Heart right ventricle (tissue), 16 donors: ENCODE results near the gene RGL1. TPM values are rescaled to one million over a fixed set of nuclear protein-coding genes. Genes with fewer than 3 reads are reported as not detected.
A peak's percentile ranks its signal among the peaks of the same experiment; 100 is the strongest.

Experiments
- ATAC-seq, 8 donors: fragments of 200-7000 bp; cut with Tn5 transposase; one replicate each; pipeline ENCODE4 v1.9.1; 2020; ENCODE audit warnings: mild to moderate bottlenecking in 8 of 8, moderate library complexity in 8 of 8, moderate number of reproducible peaks in 1 of 8
- DNase-seq, 2 donors: peaks; one replicate each; pipeline ENCODE4 v3.0.0-alpha.2; 2020
- H3K27ac ChIP-seq, 10 donors: fragments of 200-600 bp; sonication (generic) in 2 of 10; one replicate each; pipeline versions ENCODE4 v1.5.0 to v1.8.0; 2020 to 2022; ENCODE audit warnings: mild to moderate bottlenecking in 3 of 10
- H3K27me3 ChIP-seq, 7 donors: fragments of 200-600 bp; one replicate each; pipeline ENCODE4 v1.8.0; 2021 to 2022; ENCODE audit warnings: mild to moderate bottlenecking in 2 of 7
- H3K36me3 ChIP-seq, 9 donors: fragments of 200-600 bp; sonication (generic) in 1 of 9; one replicate each; pipeline versions ENCODE4 v1.5.0 to v1.8.0; 2020 to 2022; ENCODE audit warnings: mild to moderate bottlenecking in 2 of 9
- H3K4me1 ChIP-seq, 9 donors: fragments of 200-600 bp; sonication (generic) in 1 of 9; one replicate each; pipeline versions ENCODE4 v1.5.0 to v1.8.0; 2020 to 2022; ENCODE audit warnings: mild to moderate bottlenecking in 4 of 9
- H3K4me3 ChIP-seq, 10 donors: fragments of 200-600 bp; sonication (generic) in 2 of 10; one replicate each; pipeline versions ENCODE4 v1.5.0 to v1.8.0; 2020 to 2022; ENCODE audit warnings: mild to moderate bottlenecking in 7 of 10, moderate library complexity in 2 of 10
- H3K9me3 ChIP-seq, 11 donors: fragments of 200-600 bp in 10 of 11; sonication (generic) in 2 of 11; one replicate each; pipeline versions ENCODE4 v1.5.0 to v1.8.0; 2013 to 2022; ENCODE audit warnings: mild to moderate bottlenecking in 2 of 11, control low read depth in 1 of 11, moderate library complexity in 1 of 11
- WGBS, 2 donors: extraction: QIAGEN DNeasy Blood & Tissue Kit; methylation state at CpG; one replicate each; pipeline ENCODE4 v1.1.7; 2013; ENCODE audit warnings: inconsistent platforms in 1 of 2; 5-methylcytosine and 5-hydroxymethylcytosine counted together
- intact Hi-C, 10 donors: fragments of 100-400 bp; cut with DNase I; formaldehyde crosslinking; loops; one replicate each; pipeline versions ENCODE4 v1.11.1 to v1.14.2; 2022
- polyA plus RNA-seq, 2 donors: library from polyadenylated mRNA; stranded (reverse); fragments of 200-250 nt; gene quantifications; one replicate each; pipeline ENCODE4 v1.2.3, GENCODE V29; 2013
- total RNA-seq, 10 donors: library from RNA; stranded (reverse); fragmentation: NEBNext Ultra II Directional in 3 of 10; extraction: Animal tissue kit (Norgen Biotek cat#: 25700) in 3 of 10; gene quantifications; one replicate each; pipeline versions ENCODE4 v1.2.1 to v1.2.4, GENCODE V29; 2021 to 2023
- TF ChIP-seq, protein P1 (sequence below), 9 donors: fragments of 200-600 bp; sonication (generic) in 2 of 9; IDR thresholded peaks; one replicate each; pipeline versions ENCODE4 v1.5.0 to v1.8.0; 2021 to 2022; ENCODE audit warnings: antibody characterized with exemption in 9 of 9, mild to moderate bottlenecking in 5 of 9, moderate library complexity in 1 of 9
- donor health status: Arrhythmogenic right ventricular cardiomyopathy.
- donor health status: ischemic (EF 13 %, LVEDD 7.1; RV severe dilation, severe dysfunction).
- donor health status: healthy with polysubstance abuse.
- donor health status: DM: no; HTN: yes; CAD: no.
- donor health status: DM: no; HTN: no; CAD: no.
- donor health status: ischemic (EF 25% LVEDD 6.9; RV normal size, moderate dysfunction).
- donor health status: ischemic (EF 25% LVEDD 5.7; RV mildly dilated, moderate dysfunction).
- donor health status: healthy.
- donor health status: DM: yes; HTN: yes; CAD: no.
- donor health status: Ischemic cardiomyopathy.
- donor health status: ischemic (EF 35%, LVEDD 5.7; RV mildly dilated, moderate dysfunction).
- donor health status: nonischemic (EF 11% LVEDD 7.7; RV severe dilation, severe dysfunction).
- donor health status: DM: yes; HTN: yes; CAD: no.
- donor health status: PGD.
- donor health status: ischemic (EF 29% LVEDD 5.4; RV normal size, mild dysfunction).
- donor health status: nonischemic (EF 23%, LVEDD 6.1; RV moderate dilation, normal function).

Gene RGL1
- total and polyA plus RNA-seq, 12 donors, result 3.8 to 33.4 (median 18.4) TPM

- Histone ChIP-seq H3K9me3 (no peaks in the 10 kb centered on the region), H3K27me3 (no peaks in the 10 kb centered on the region), H3K27ac (no peak overlapping the region), H3K4me1 (peaks cover 0 to 62% (median 32%) of the 10 kb centered on the region in 9 donors), H3K36me3 (peaks cover 0 to 5% (median 0%) of the 10 kb centered on the region in 9 donors), H3K4me3 (no peak overlapping the region)
- WGBS, 2 donors, result 79 to 83% methylated on average over 1 of the region's 1 CpG
- DNase-seq (no peak), ATAC-seq (no peak)
- TF ChIP-seq, protein P1, sequence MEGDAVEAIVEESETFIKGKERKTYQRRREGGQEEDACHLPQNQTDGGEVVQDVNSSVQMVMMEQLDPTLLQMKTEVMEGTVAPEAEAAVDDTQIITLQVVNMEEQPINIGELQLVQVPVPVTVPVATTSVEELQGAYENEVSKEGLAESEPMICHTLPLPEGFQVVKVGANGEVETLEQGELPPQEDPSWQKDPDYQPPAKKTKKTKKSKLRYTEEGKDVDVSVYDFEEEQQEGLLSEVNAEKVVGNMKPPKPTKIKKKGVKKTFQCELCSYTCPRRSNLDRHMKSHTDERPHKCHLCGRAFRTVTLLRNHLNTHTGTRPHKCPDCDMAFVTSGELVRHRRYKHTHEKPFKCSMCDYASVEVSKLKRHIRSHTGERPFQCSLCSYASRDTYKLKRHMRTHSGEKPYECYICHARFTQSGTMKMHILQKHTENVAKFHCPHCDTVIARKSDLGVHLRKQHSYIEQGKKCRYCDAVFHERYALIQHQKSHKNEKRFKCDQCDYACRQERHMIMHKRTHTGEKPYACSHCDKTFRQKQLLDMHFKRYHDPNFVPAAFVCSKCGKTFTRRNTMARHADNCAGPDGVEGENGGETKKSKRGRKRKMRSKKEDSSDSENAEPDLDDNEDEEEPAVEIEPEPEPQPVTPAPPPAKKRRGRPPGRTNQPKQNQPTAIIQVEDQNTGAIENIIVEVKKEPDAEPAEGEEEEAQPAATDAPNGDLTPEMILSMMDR (IDR thresholded peaks at IDR 0.05), result no peak
- intact Hi-C loops, result no loop called here
These were observed 25.5 kb downstream of the RGL1 start for GRCh38 chr1:183830389-183830788.

DNA sequence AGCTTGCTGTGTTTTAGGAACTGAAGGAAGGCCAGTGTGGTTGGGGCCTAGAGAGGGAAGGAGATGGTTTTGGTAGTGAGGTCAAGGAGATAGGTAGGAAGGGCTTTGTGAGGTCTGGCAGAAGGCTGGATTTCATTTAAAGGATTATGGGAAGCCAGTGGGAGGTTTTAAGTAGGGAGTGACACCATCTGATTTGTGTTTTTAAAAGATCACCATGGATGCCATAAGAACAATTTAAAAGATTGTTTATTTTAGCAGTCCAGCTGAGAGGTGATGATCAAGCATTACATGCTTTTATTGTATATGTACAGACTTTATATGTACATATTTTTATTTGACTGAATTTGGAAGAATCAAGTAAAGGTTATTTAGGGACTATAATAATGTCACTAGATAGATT is 26.4 kb downstream of the RGL1 start:
- Histone ChIP-seq H3K4me3 (no peak overlapping the region), H3K27ac (no peak overlapping the region), H3K36me3 (peaks cover 0 to 5% (median 0%) of the 10 kb centered on the region in 9 donors), H3K27me3 (no peaks in the 10 kb centered on the region), H3K9me3 (no peaks in the 10 kb centered on the region), H3K4me1 (peaks cover 0 to 67% (median 29%) of the 10 kb centered on the region in 9 donors)
- ATAC-seq (no peak), DNase-seq (no peak)
- intact Hi-C loops, result no loop called here
- TF ChIP-seq, protein P1 (IDR thresholded peaks at IDR 0.05), result no peak

- Histone ChIP-seq H3K4me1 (peaks cover 0 to 66% (median 31%) of the 10 kb centered on the region in 9 donors), H3K9me3 (no peaks in the 10 kb centered on the region), H3K4me3 (no peak overlapping the region), H3K27me3 (no peaks in the 10 kb centered on the region), H3K27ac (no peak overlapping the region), H3K36me3 (no peaks in the 10 kb centered on the region)
- DNase-seq (no peak), ATAC-seq (no peak)
- TF ChIP-seq, protein P1 (IDR thresholded peaks at IDR 0.05), result no peak
- intact Hi-C loops, result no loop called here
These were observed 27.5 kb downstream of the RGL1 start for GRCh38 chr1:183832459-183832858.

DNA sequence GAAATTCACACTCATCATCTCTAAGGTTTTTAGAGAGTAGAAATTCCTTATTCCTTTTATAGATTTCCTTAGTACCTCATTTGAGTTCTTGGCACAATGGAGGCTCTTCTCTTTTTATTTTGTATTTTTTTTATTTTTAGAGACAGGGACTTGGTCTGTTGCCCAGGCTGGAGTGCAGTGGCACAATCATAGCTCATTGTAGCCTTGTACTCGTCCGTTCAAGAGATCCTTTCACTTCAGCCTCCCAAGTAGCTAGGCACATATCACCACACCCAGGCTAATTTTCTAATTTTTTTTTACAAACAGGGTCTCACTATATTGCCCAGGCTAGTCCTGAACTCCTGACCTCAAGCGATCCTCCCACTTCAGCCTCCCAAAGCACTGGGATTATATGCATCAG is 29.6 kb downstream of the RGL1 start:
- peaks cover 0 to 64% (median 27%) of the 10 kb centered on the region in 9 donors for H3K4me1 ChIP-seq
- H3K36me3 ChIP-seq, result peaks cover 0 to 10% (median 0%) of the 10 kb centered on the region in 9 donors
- no peak overlapping the region for H3K4me3 ChIP-seq
- no peak for DNase-seq
- ATAC-seq, result peak in 3 of 8 donors; percentile 36 to 72 (median 65)
- TF ChIP-seq, protein P1 (IDR thresholded peaks at IDR 0.05), result no peak
- no peaks in the 10 kb centered on the region for H3K27me3 ChIP-seq
- intact Hi-C loops, result no loop called here
- WGBS, 2 donors, result 43% methylated on average over 3 of the region's 3 CpGs
- no peaks in the 10 kb centered on the region for H3K9me3 ChIP-seq
- H3K27ac ChIP-seq, result no peak overlapping the region
